Stimulated activated CD4-positive, alpha-beta T cell treated with anti-CD3 and anti-CD28 coated beads, Interleukin-4, amount 100 ng/mL, for 48 hours (primary cell): Measurements from ENCODE around the gene CDR2L.

Source experiments
- DNase-seq, 2 donors: peaks; one replicate each; pipeline ENCODE4 v3.0.0-alpha.2; 2020; ENCODE audit warnings: low read depth in 2 of 2

CDR2L gene

DNA sequence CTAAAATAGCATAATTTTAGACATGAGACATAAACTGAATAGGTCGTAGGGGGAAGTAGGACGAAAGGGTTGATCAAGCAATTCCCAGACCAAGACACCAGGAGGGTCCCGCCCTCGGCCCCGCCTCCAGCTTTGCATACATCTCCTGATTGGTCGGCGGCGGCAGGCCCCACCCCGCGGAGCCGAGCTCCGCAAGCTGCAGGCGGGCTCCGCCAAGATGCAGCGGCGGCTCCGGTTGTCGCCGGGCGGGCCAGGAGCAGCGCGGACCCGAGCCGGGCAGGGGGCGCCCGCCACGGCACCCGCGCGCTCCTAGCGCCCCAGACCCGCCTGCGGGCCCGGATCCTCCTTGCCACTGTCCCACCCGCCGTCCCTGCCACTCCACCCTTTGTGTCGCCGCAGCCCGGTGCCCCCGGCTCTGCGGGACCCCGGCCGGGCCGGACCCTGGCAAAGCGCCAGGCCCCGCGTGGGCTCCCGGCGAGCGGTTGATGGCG lies at the start of gene CDR2L:
TSS of gene CDR2L (plus strand) at position 215 of the 491 bp plus-strand sequence. CDS start 412 bp downstream, outside the sequence.
- DNase-seq = peak; percentile 88 to 91

DNA sequence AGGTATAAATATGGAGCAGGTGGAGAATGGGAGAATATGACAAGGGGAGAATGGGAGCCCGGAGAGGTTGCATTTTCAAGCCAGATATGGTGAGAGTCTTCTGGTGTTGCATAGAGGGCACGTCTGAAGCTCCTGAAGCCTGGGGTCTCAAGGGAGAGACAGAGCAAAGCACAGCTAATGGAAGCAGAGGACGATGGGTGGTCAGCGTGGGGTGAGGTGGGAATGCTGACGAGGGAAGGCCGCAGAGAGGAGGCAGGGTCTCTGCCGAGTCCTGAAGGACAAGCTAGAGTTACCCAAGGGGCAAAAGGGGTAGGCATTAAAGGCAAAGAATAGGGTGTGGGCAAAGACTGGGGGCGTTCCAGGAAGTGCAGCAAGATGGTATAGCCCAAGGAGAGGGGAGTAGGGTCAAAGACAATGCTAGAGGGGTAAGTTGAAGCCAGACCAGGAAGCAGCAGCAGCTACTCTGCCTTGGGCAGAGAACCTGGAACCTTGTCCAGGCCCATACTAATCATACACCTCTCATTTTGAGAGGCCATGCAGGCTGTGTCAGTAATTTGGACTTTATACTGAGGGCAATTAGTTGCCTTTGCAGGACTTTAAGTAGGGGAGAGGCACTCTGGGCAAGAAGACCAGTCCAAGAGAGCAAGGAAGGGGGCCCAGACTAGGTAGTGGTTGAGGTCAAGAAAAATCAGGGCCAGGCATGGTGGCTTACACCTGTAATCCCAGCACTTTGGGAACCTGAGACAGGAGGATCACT lies 49.1 kb upstream of the CDR2L start:
- DNase-seq = no peak

DNA sequence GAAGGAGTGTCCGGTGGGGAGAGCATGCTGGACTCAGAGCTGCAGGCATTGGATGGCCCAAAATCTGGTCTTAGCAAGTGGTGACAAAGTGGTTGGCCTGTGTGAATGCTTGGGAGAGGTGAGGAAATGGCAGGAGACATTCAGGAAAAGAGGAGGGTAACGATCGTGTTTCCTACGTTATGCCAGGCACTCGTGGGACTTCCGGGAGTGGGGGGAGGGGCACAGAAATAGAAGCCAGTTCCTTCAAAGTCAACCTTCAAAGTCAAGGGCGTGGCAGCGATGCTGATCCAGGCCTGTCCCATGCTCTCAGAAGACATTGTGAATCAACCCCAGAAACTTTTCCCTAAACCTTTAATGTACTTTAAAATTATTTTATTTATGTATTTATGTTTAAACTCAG lies 47.9 kb upstream of the CDR2L start:
- DNase-seq = no peak

- DNase-seq = no peak
Measured at GRCh38 chr17:74941128-74941725, 46.2 kb upstream of the CDR2L start.

DNA sequence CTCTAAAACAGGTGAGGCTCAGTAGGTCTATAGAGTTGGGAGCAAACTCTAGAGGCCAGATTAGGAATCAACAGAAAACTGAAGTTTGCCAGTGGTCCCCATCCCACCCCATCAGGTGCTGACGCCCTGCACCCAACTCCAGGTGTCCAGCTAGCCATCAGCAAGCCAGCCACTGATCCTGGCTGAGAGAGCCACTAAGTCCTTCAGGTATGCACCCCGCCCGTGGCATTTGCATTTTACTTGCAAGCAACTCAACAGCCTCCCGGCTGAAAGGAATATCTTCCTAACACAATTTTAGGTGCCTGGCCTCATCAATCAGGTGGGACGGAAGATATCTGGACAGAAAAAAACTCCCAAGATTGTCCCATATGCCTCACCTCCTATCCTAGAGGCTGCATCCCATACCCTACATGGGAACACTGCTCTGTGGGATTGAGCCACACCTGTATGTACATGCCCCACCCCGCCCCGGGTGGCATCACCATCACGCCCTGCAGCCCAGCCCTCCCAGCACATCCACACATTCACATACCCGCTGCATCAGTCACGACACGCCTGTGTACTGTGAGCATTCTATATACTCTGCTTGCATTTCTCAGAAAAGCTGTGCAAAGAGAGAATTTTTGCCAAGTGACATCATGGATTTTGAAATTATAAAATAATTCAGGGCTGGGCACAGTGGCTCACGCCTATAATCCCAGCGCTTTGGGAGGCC lies 43.5 kb upstream of the CDR2L start:
- DNase-seq = no peak

DNA sequence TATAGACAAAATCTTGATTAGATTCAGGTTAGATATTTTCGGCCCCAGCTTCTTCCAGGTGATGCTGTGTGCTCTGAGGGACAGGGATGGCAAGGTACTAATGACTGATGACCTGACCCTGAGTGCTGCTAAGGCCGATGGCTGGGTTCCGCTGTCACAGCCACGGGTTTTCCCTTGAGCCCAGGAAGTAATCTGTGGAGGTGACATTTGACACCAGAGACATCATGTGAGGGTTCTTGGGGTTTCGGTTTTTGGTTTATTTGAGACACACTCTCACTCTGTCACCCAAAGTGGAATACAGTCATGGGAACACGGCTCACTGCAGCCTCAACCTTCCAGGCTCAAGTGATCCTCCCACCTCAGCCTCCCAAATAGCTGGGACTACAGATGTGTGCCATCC lies 41.9 kb upstream of the CDR2L start:
- no peak for DNase-seq

DNA sequence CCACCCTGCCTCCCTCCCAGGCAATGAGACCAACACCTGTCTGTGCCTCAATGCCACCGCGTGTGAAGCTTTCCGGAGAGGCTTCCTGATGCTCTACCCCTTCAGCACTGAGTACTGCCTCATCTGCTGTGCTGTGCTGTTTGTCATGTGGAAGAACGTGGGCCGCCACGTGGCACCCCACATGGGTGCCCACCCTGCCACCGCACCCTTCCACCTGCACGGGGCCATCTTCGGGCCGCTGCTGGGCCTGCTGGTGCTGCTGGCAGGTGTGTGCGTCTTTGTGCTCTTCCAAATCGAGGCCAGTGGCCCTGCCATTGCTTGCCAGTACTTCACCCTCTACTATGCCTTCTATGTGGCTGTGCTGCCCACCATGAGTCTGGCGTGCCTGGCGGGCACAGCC lies 40.8 kb upstream of the CDR2L start:
- DNase-seq = no peak

- no peak for DNase-seq
Measured at GRCh38 chr17:74947041-74947754, 40.2 kb upstream of the CDR2L start.

GRCh38 chr17:74949455-74950115 lies 37.8 kb upstream of the CDR2L start:
- no peak for DNase-seq

- no peak for DNase-seq
Measured at GRCh38 chr17:74950207-74950606, 37.2 kb upstream of the CDR2L start.

DNA sequence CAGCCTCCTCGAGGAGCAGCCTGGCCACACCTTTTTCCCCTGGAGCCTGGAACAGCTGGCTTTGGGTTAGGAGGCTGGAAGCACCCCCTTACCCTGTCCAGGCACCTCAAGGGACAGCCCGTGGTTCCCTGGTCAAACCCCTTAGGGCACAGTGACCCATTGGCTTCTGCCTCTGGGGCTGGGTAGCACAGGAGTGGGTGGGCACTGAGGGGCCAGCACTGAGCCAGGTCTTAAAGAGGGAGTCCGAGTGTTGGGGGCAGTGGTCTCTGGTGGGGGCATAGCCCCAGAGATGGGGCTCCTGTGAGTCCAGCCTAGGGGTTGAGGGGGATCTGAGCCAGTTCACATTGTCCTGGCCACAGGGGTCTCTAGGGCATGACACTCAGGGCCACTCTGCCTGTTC lies 36.4 kb upstream of the CDR2L start:
- DNase-seq = no peak

DNA sequence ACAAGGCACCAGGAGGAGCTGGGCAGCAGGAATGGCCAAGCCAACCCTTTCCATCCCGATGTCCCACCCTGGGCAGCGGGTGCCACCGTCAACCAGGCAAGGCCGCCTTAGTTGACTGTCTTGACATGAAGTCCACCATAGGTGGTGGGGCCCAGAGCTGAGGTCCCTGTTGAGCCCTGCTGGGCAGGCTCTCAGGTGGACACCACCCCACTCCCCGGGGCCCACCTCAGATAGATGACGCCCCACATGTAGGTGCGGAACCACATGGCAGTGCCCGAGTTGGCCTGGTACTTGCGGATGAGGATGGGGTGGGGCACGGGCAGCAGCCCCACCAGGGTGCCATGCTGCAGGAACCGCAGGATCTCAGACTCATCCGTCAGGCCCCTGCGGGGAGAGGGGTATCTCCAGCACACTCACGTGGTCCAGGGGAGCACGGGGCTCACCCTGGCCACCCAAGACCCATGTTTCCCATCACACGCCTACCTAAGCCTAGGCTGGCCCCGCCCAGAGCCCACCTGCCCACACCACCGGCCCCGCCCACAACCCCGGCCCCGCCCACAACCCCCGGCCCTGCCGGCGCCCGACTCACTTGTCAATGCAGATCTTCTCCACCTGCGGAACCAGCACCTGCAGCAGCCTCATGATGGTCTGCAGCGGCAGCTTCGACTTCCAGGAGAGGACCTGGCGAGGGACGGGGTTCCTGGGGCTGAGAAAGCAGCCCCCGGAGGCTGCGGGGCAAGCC lies 35.6 kb upstream of the CDR2L start:
- no peak for DNase-seq

- no peak for DNase-seq
Measured at GRCh38 chr17:74952431-74953133, 34.9 kb upstream of the CDR2L start.

- DNase-seq = no peak
Measured at GRCh38 chr17:74953134-74953687, 34.2 kb upstream of the CDR2L start.

DNA sequence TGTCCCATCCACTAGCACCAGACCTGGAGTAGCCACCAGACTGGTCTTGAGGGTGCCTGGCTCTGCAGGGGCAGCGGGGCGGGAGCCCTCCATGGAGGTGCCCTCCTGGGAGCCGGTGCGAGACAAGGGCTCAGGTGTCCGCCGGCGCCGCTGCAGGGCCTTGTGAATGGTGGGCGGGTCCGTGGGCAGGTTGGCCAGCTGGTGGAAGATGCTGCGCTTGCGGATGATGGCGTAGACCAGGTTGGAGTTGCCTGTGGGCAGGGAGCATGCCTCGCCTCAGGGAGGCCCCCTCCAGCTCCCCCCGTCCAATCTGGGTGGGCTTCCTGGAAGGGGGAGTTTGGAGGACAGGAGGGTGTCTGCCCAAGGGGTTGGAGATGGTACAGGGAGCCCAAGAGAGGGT lies 33.3 kb upstream of the CDR2L start:
- DNase-seq = no peak

GRCh38 chr17:74954665-74955421 lies 32.6 kb upstream of the CDR2L start:
- DNase-seq = no peak

- no peak for DNase-seq
Measured at GRCh38 chr17:74956093-74956492, 31.3 kb upstream of the CDR2L start.

GRCh38 chr17:74957935-74958740 lies 29.3 kb upstream of the CDR2L start:
- peak; percentile 77 to 88 for DNase-seq
